ENCODE data around the gene MEAK7. TPM values are rescaled to one million over a fixed set of nuclear protein-coding genes. Genes with fewer than 3 reads are reported as not detected.

The MEAK7 gene
- polyA plus RNA-seq, 3 donors = 2.5 to 5.0 (median 4.7) TPM

DNA sequence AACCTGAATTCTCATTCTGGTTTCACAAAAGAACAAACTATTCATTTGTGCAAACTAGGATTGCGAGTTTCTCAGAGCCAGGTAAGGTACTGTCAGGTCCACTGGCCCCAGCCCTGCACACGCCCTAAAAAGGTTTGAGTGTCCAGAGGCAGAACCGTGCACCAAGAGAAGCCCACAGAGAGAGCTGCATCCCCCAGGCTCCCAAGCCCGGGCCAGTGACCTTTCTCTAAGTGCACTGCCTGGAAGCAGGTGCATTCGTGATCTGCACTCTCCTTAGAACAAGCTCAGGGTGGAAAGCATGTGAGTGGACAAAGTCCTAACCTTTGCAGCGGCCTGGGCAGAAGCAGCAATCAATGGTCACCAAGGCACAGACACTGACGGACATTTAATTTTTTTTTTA lies 26.8 kb downstream of the MEAK7 start:
- peaks cover 0 to 6% of the 10 kb centered on the region in 2 donors for H3K36me3 ChIP-seq (replicated peaks in 1 of 2; ENCODE audit: control insufficient read depth in 1 of 2, insufficient read depth in 2 of 2, low read length in 2 of 2)
- no peaks in the 10 kb centered on the region for H3K4me1 ChIP-seq (ENCODE audit: control insufficient read depth in 1 of 2, insufficient read depth in 2 of 2, low read length in 2 of 2)
- H4K20me1 ChIP-seq (ENCODE audit: insufficient read depth, low read length) = no peaks in the 10 kb centered on the region
- no peaks in the 10 kb centered on the region for H3K79me2 ChIP-seq (ENCODE audit: insufficient read depth, low read length)
- H3K27me3 ChIP-seq (ENCODE audit: control insufficient read depth in 2 of 2, insufficient read depth in 2 of 2, low read length in 2 of 2) = no peaks in the 10 kb centered on the region
- H3K9ac ChIP-seq (ENCODE audit: insufficient read depth, low read length, poor library complexity, severe bottlenecking) = no peak overlapping the region
- H2AFZ ChIP-seq (ENCODE audit: insufficient read depth, low read depth, low read length, poor library complexity, severe bottlenecking) = no peak overlapping the region
- TF ChIP-seq, protein P1, sequence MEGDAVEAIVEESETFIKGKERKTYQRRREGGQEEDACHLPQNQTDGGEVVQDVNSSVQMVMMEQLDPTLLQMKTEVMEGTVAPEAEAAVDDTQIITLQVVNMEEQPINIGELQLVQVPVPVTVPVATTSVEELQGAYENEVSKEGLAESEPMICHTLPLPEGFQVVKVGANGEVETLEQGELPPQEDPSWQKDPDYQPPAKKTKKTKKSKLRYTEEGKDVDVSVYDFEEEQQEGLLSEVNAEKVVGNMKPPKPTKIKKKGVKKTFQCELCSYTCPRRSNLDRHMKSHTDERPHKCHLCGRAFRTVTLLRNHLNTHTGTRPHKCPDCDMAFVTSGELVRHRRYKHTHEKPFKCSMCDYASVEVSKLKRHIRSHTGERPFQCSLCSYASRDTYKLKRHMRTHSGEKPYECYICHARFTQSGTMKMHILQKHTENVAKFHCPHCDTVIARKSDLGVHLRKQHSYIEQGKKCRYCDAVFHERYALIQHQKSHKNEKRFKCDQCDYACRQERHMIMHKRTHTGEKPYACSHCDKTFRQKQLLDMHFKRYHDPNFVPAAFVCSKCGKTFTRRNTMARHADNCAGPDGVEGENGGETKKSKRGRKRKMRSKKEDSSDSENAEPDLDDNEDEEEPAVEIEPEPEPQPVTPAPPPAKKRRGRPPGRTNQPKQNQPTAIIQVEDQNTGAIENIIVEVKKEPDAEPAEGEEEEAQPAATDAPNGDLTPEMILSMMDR (IDR thresholded peaks at IDR 0.05) = no peak
- intact Hi-C loops (cut with micrococcal nuclease) = no loop called here
- no peaks in the 10 kb centered on the region for H3K9me3 ChIP-seq (replicated peaks in 1 of 2; ENCODE audit: control insufficient read depth in 1 of 2, insufficient read depth in 1 of 2, low read length in 2 of 2)
- peaks cover 11 to 32% of the 10 kb centered on the region in 2 donors for H3K36me3 Mint-ChIP-seq
- peaks cover 2 to 13% (median 7%) of the 10 kb centered on the region in 7 donors for H3K9me3 Mint-ChIP-seq
- H3K4me3 Mint-ChIP-seq = no peak overlapping the region
- WGBS (ENCODE audit: insufficient coverage) = 98% methylated on average over 6 of the region's 7 CpGs
- H3K27ac Mint-ChIP-seq = no peak overlapping the region
- DNase-seq = no peak
- no peak overlapping the region for H3K27ac ChIP-seq (ENCODE audit: low read depth in 1 of 2, low read length in 2 of 2)
- H3K4me1 Mint-ChIP-seq = no peaks in the 10 kb centered on the region
- peaks cover 0 to 3% (median 2%) of the 10 kb centered on the region in 3 donors for H3K27me3 Mint-ChIP-seq (ENCODE audit: low read depth in 3 of 3)
- H3K4me2 ChIP-seq (replicated peaks; ENCODE audit: extremely low read depth, low read length, poor library complexity, severe bottlenecking) = no peak overlapping the region
- no peak overlapping the region for H3K4me3 ChIP-seq (replicated peaks in 1 of 3; ENCODE audit: low read depth in 2 of 3, low read length in 3 of 3)

DNA sequence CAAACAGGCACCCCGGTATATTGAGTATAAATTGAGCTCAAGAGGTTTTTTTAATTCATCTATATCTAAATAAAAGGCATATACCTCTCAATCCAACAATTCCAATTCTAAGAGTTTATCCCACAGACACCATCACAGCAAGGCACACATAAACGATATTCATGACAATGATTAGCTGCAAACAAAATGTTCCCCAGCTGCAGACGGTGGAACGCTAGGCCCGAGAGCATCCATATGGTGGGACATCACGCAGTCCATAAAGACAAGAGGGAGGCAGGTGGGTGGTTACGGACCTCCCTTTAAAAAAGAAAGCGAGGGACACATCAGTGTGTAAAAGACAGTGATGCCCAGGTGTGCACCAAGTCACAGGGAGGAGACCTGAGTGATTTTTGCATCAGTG lies 28.1 kb downstream of the MEAK7 start:
- DNase-seq = no peak
- Histone ChIP-seq H3K27ac (ENCODE audit: low read depth in 1 of 2, low read length in 2 of 2) (no peak overlapping the region), H4K20me1 (ENCODE audit: insufficient read depth, low read length) (no peaks in the 10 kb centered on the region), H3K9me3 (replicated peaks in 1 of 2; ENCODE audit: control insufficient read depth in 1 of 2, insufficient read depth in 1 of 2, low read length in 2 of 2) (peaks cover 6 to 11% of the 10 kb centered on the region in 2 donors), H2AFZ (ENCODE audit: insufficient read depth, low read depth, low read length, poor library complexity, severe bottlenecking) (no peak overlapping the region), H3K27me3 (ENCODE audit: control insufficient read depth in 2 of 2, insufficient read depth in 2 of 2, low read length in 2 of 2) (no peaks in the 10 kb centered on the region), H3K4me3 (replicated peaks in 1 of 3; ENCODE audit: low read depth in 2 of 3, low read length in 3 of 3) (no peak overlapping the region), H3K4me2 (replicated peaks; ENCODE audit: extremely low read depth, low read length, poor library complexity, severe bottlenecking) (no peak overlapping the region), H3K4me1 (ENCODE audit: control insufficient read depth in 1 of 2, insufficient read depth in 2 of 2, low read length in 2 of 2) (no peaks in the 10 kb centered on the region), H3K9ac (ENCODE audit: insufficient read depth, low read length, poor library complexity, severe bottlenecking) (no peak overlapping the region), H3K36me3 (replicated peaks in 1 of 2; ENCODE audit: control insufficient read depth in 1 of 2, insufficient read depth in 2 of 2, low read length in 2 of 2) (peaks cover 0 to 6% of the 10 kb centered on the region in 2 donors), H3K79me2 (ENCODE audit: insufficient read depth, low read length) (no peaks in the 10 kb centered on the region)
- peaks cover 10 to 24% (median 16%) of the 10 kb centered on the region in 7 donors for H3K9me3 Mint-ChIP-seq
- H3K27me3 Mint-ChIP-seq (ENCODE audit: low read depth in 3 of 3) = peaks cover 0 to 3% (median 2%) of the 10 kb centered on the region in 3 donors
- intact Hi-C loops (cut with micrococcal nuclease) = no loop called here
- H3K4me3 Mint-ChIP-seq = no peak overlapping the region
- no peaks in the 10 kb centered on the region for H3K4me1 Mint-ChIP-seq
- no peak overlapping the region for H3K27ac Mint-ChIP-seq
- TF ChIP-seq, protein P1 (IDR thresholded peaks at IDR 0.05) = no peak
- WGBS (ENCODE audit: insufficient coverage) = 96% methylated on average over 6 of the region's 8 CpGs
- H3K36me3 Mint-ChIP-seq = peaks cover 7 to 28% of the 10 kb centered on the region in 2 donors
